ENCODE data around the gene FBXO27.

The FBXO27 gene

GRCh38 chr19:38985262-38985661 is 47.1 kb downstream of the FBXO27 start:
- DNase-seq = no peak

- DNase-seq = no peak
These were observed 51.6 kb downstream of the FBXO27 start for GRCh38 chr19:38980583-38981374.

DNA sequence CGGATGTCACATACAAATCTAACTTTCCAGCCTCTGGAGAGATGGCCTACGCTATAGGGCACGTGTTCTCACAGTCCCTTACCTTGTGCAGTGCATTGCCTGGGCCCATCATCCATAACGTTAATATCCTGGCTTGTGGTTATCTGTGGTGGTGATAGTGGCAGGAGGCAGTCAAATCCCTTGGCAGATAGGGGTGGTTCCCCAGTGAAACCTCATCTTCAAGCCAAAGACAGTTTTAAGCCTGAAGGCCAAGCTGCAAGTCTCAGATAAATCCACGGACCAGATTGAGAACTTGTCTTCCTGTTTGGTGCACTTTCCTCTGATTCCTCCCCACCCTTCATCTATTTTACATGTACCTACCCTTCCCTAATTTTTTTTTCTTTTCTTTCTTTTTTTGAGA is 52.5 kb downstream of the FBXO27 start:
- no peak for DNase-seq

GRCh38 chr19:38978326-38978689 is 54.0 kb downstream of the FBXO27 start:
- DNase-seq = no peak

DNA sequence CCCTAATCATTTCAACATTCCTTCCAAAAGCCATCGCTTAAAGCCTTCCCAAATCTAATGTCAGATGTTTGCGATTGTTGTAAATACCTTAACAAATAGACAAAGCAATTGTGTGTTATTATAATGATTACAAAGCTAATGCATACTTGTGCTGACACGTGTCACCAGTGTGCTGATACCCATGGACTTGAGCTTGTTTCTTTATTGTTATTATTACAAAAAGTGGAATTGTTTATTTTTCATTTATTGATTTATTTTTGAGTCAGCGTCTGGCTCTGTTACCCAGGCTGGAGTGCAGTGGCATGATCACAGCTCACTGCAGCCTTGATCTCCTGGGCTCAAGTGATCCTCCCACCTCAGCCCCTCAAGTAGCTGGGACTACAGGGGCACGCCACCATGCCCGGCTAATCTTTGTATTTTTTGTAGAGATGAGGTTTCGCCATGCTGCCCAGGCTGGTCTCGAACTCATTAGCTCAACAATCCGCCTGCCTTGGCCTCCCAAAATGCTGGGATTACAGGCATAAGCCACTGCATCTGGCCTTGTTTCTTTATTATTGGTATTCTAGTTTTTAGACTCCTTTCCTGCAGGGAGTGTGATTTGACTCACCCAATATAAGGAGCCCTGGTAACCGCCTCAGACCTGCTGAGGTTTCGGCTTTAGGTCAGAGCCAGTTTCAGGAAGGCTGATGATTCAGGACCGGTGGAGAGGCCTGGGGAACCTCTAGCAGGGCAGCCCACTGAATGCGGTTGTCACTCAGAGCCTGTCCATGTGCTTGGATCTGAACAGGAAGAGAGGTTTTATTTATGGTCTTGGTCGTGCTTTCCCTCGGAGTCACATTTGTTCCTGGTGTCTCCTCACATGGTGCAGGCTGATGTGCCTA is 54.7 kb downstream of the FBXO27 start:
- DNase-seq = no peak

GRCh38 chr19:38975861-38976271 is 56.5 kb downstream of the FBXO27 start:
- no peak for DNase-seq

GRCh38 chr19:38975214-38975860 is 57.0 kb downstream of the FBXO27 start, which contains the start of gene FBXO17:
FBXO17 (minus strand) TSS chr19:38975742; CDS start chr19:38950319, 25,423 bp downstream.
- no peak for DNase-seq

DNA sequence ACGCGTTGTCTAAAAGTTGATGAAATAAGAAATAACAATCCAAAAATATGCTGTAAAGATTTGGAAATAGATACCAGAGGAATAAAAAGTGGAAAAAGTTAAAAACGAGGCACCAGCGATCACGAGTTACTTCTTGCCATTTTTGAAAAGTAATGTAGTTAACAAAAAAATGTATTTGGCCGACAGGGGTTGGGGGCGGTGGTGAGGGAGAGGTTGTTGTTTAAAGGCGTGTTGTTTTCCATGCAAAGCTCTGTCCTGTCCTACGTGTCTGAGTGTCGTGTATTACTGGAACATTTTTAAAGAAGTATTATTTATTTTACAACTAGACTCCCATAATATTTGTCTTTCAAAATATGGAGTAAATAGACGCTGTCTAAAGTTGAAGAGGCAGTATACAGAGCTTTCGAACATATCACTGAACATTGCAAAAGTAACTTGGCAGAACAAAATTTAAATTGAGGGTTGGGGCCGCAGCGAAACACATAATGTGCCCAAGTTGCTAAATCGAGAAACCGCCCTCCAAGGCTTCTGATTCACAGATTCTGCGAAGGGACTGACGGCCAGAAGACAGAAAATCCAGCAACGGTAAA is 57.6 kb downstream of the FBXO27 start:
- no peak for DNase-seq

Measured in NCI-H2171 treated with DMSO at 0.1 percent for 48 hours (cell line).